Measurements from ENCODE around the gene GRK2.

DNA sequence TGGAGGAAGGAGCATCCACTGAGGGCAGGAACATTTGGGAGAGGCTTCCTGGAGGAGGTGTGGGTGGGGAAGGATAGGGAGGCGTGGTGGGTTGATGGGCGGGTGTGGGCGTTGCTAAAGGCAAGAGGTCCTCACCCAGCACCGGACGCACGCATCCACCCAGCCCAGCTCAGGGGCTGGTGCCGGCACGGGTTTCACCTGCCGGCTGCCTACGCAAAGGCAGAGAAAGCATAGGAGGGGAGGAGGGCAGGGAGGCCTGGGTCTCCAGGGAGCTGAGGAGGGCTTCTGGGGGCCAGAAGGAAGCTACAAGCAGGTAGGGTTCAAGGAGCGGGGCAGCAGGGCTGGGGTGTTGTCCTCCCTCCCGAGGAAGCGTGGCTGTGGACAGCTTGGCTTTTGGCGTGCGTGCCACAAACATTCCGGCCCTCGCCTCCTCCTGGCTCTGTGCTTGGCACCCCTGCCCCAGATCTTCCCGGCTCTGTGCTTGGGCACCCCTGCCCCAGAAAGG lies 44.8 kb downstream of the GRK2 start:
- TF ChIP-seq, protein P1, sequence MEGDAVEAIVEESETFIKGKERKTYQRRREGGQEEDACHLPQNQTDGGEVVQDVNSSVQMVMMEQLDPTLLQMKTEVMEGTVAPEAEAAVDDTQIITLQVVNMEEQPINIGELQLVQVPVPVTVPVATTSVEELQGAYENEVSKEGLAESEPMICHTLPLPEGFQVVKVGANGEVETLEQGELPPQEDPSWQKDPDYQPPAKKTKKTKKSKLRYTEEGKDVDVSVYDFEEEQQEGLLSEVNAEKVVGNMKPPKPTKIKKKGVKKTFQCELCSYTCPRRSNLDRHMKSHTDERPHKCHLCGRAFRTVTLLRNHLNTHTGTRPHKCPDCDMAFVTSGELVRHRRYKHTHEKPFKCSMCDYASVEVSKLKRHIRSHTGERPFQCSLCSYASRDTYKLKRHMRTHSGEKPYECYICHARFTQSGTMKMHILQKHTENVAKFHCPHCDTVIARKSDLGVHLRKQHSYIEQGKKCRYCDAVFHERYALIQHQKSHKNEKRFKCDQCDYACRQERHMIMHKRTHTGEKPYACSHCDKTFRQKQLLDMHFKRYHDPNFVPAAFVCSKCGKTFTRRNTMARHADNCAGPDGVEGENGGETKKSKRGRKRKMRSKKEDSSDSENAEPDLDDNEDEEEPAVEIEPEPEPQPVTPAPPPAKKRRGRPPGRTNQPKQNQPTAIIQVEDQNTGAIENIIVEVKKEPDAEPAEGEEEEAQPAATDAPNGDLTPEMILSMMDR (IDR thresholded peaks at IDR 0.05), result no peak
- TF ChIP-seq POLR2AphosphoS5 (IDR thresholded peaks at IDR 0.05; ENCODE audit: insufficient read depth in 1 of 2, low read depth in 1 of 2), result no peak

Data from vagina (tissue), 2 donors.